Measurements from ENCODE around the gene CCDC88C. TPM values are rescaled to one million over a fixed set of nuclear protein-coding genes. Genes with fewer than 3 reads are reported as not detected.

CCDC88C gene
- polyA plus RNA-seq, 1 donor (not counting 4 experiments of a cell fraction or from before 2014, with no cell fraction given) = 2.4 TPM

GRCh38 chr14:91332986-91333649 lies 84.5 kb downstream of the CCDC88C start:
- H3K4me2 ChIP-seq (ENCODE audit: control insufficient read depth, extremely low read depth, insufficient read depth, low read depth, low read length) = no peak overlapping the region
- no peak overlapping the region for H2AFZ ChIP-seq (ENCODE audit: control insufficient read depth, low read length)
- H3K9me3 ChIP-seq (ENCODE audit: control insufficient read depth, low read depth, low read length) = no peaks in the 10 kb centered on the region
- no peaks in the 10 kb centered on the region for H3K36me3 ChIP-seq (ENCODE audit: control insufficient read depth in 2 of 2, extremely low read depth in 1 of 2, insufficient read depth in 2 of 2, low read length in 2 of 2)
- TF ChIP-seq EZH2 (IDR thresholded peaks at IDR 0.05; ENCODE audit: low read length) (no peak), CTCF (optimal IDR thresholded peaks at IDR 0.05 in 1 of 3, IDR thresholded peaks at IDR 0.05 in 1 of 3, conservative IDR thresholded peaks at IDR 0.05 in 1 of 3; ENCODE audit: extremely low read depth in 1 of 3, insufficient read depth in 2 of 3, low read length in 3 of 3) (no peak)
- no peak overlapping the region for H3K27ac ChIP-seq (ENCODE audit: control insufficient read depth, insufficient read depth, low read length)
- H3K9me1 ChIP-seq (ENCODE audit: control insufficient read depth, extremely low read depth, insufficient read depth, low read length) = no peaks in the 10 kb centered on the region
- H3K79me2 ChIP-seq (ENCODE audit: control insufficient read depth, insufficient read depth, low read length) = no peaks in the 10 kb centered on the region
- dilution Hi-C loops (cut with MboI; ENCODE audit: extremely low pct_ligation_motif_present, low sequenced_read_pairs) = no loop called here
- DNase-seq (ENCODE audit: low read depth, low spot score) (no peak), FAIRE-seq (no peak)
- H3K4me3 ChIP-seq (ENCODE audit: control insufficient read depth in 2 of 3, extremely low read depth in 1 of 3, insufficient read depth in 2 of 3, low read depth in 1 of 3, low read length in 3 of 3) = no peak overlapping the region
- no peaks in the 10 kb centered on the region for H3K4me1 ChIP-seq (ENCODE audit: control insufficient read depth, extremely low read depth, insufficient read depth, low read length)
- no peaks in the 10 kb centered on the region for H3K27me3 ChIP-seq (ENCODE audit: control insufficient read depth, extremely low read depth, insufficient read depth, low read length)
- no peak overlapping the region for H3K9ac ChIP-seq (ENCODE audit: control insufficient read depth, extremely low read depth, insufficient read depth, low read length)
- H4K20me1 ChIP-seq (ENCODE audit: control insufficient read depth, extremely low read depth, insufficient read depth, low read length) = no peaks in the 10 kb centered on the region

DNA sequence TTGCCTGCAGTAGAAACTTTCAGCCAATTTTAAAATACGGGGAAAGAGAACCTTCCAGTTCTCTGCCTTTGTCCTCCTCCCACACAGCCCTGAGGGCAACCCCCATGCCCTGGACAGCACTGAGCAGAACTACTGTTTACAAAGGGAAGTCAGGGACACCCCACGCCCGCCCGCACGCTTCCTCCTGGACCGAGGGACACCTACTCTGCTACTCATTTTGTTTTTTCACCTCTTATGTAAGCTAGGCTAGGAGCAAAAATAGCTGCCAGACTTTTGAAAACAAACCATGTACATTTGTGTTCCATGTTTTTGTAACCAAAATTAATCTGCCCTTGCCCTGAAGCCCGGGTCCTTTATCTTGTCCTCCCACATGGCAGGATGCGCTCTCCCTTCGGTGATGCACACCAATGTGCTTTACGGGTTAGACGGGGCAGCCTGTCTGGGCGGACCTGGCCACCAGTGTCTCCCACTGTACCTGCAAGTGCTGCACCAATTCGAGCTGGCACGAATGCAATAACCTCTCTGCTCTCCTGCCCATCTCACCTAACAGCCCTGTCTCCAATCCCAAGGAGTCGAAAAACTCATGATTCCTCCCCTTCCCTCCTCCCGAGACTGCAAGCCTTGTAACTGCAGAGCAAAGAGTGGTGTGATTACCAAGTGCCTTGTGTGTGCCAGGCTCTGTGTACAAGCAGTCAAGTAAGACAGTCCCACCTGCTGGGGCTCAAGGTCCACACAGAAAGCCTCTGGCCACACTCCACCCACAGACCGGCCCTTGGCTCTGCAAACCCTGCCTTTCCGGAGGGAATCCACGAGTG lies 85.2 kb downstream of the CCDC88C start:
- no peaks in the 10 kb centered on the region for H3K4me1 ChIP-seq (ENCODE audit: control insufficient read depth, extremely low read depth, insufficient read depth, low read length)
- H4K20me1 ChIP-seq (ENCODE audit: control insufficient read depth, extremely low read depth, insufficient read depth, low read length) = no peaks in the 10 kb centered on the region
- dilution Hi-C loops (cut with MboI; ENCODE audit: extremely low pct_ligation_motif_present, low sequenced_read_pairs) = no loop called here
- H3K9ac ChIP-seq (ENCODE audit: control insufficient read depth, extremely low read depth, insufficient read depth, low read length) = no peak overlapping the region
- H3K27ac ChIP-seq (ENCODE audit: control insufficient read depth, insufficient read depth, low read length) = no peak overlapping the region
- H3K9me3 ChIP-seq (ENCODE audit: control insufficient read depth, low read depth, low read length) = no peaks in the 10 kb centered on the region
- FAIRE-seq (no peak), DNase-seq (ENCODE audit: low read depth, low spot score) (no peak)
- no peak overlapping the region for H3K4me3 ChIP-seq (ENCODE audit: control insufficient read depth in 2 of 3, extremely low read depth in 1 of 3, insufficient read depth in 2 of 3, low read depth in 1 of 3, low read length in 3 of 3)
- H3K36me3 ChIP-seq (ENCODE audit: control insufficient read depth in 2 of 2, extremely low read depth in 1 of 2, insufficient read depth in 2 of 2, low read length in 2 of 2) = no peaks in the 10 kb centered on the region
- TF ChIP-seq EZH2 (IDR thresholded peaks at IDR 0.05; ENCODE audit: low read length) = no peak
- no peak for TF ChIP-seq CTCF (optimal IDR thresholded peaks at IDR 0.05 in 1 of 3, IDR thresholded peaks at IDR 0.05 in 1 of 3, conservative IDR thresholded peaks at IDR 0.05 in 1 of 3; ENCODE audit: extremely low read depth in 1 of 3, insufficient read depth in 2 of 3, low read length in 3 of 3)
- H3K27me3 ChIP-seq (ENCODE audit: control insufficient read depth, extremely low read depth, insufficient read depth, low read length) = no peaks in the 10 kb centered on the region
- H3K9me1 ChIP-seq (ENCODE audit: control insufficient read depth, extremely low read depth, insufficient read depth, low read length) = no peaks in the 10 kb centered on the region
- no peaks in the 10 kb centered on the region for H3K79me2 ChIP-seq (ENCODE audit: control insufficient read depth, insufficient read depth, low read length)
- H2AFZ ChIP-seq (ENCODE audit: control insufficient read depth, low read length) = no peak overlapping the region
- H3K4me2 ChIP-seq (ENCODE audit: control insufficient read depth, extremely low read depth, insufficient read depth, low read depth, low read length) = no peak overlapping the region

All from keratinocyte (primary cell).